Left lung (tissue), 10 donors: ENCODE data around the gene SYTL3. TPM values are rescaled to one million over a fixed set of nuclear protein-coding genes. Genes with fewer than 3 reads are reported as not detected.

Experiments used
- ATAC-seq: fragments of 200-7000 bp; cut with Tn5 transposase; one replicate; pipeline ENCODE4 v1.9.1; 2020; ENCODE audit warnings: moderate library complexity
- DNase-seq, 4 donors: peaks; one replicate each; pipeline ENCODE4 v3.0.0-alpha.2; 2013 to 2020
- H3K27ac ChIP-seq, 2 donors: fragments of 200-600 bp; sonication (generic) in 1 of 2; one replicate each; pipeline versions ENCODE4 v1.5.0 to v1.8.0; 2020 to 2021
- H3K27me3 ChIP-seq, 2 donors: fragments of 200-600 bp; sonication (generic) in 1 of 2; one replicate each; pipeline versions ENCODE4 v1.5.0 to v1.8.0; 2020 to 2021
- H3K36me3 ChIP-seq, 2 donors: fragments of 200-600 bp; sonication (generic) in 1 of 2; one replicate each; pipeline versions ENCODE4 v1.5.0 to v1.8.0; 2020 to 2021
- H3K4me1 ChIP-seq, 2 donors: fragments of 200-600 bp; one replicate each; pipeline ENCODE4 v1.8.0; 2021
- H3K4me3 ChIP-seq, 2 donors: fragments of 200-600 bp; sonication (generic) in 1 of 2; one replicate each; pipeline versions ENCODE4 v1.5.0 to v1.8.0; 2020 to 2021; ENCODE audit warnings: mild to moderate bottlenecking in 1 of 2
- H3K9me3 ChIP-seq, 2 donors: fragments of 200-600 bp; sonication (generic) in 1 of 2; one replicate each; pipeline versions ENCODE4 v1.5.0 to v1.8.0; 2020 to 2021
- CTCF ChIP-seq, 2 donors: fragments of 200-600 bp; sonication (generic) in 1 of 2; IDR thresholded peaks; one replicate each; pipeline versions ENCODE4 v1.5.0 to v1.8.0; 2021; ENCODE audit warnings: antibody characterized with exemption in 2 of 2
- intact Hi-C, 2 donors: fragments of 100-400 bp; cut with DNase I; formaldehyde crosslinking; loops; one replicate each; pipeline versions ENCODE4 v1.11.2 to v1.14.2; 2022
- polyA plus RNA-seq, 6 donors: library from polyadenylated mRNA; unstranded; fragments of 120-200 nt; gene quantifications; one replicate each; pipeline ENCODE4 v1.2.1, GENCODE V29; 2013; ENCODE audit not compliant: insufficient read length in 6 of 6
- total RNA-seq, 2 donors: library from RNA; stranded (reverse); fragmentation: NEBNext Ultra II Directional; extraction: Animal tissue kit (Norgen Biotek cat#: 25700); gene quantifications; one replicate each; pipeline ENCODE4 v1.2.1, GENCODE V29; 2021
- donor health status: DM: no; HTN: yes; CAD: no.
- donor health status: DM: no; HTN: no; CAD: no.

Gene SYTL3
- total and polyA plus RNA-seq, 8 donors: 6.5 to 10.3 (median 8.3) TPM

- Histone ChIP-seq H3K4me1 (no peaks in the 10 kb centered on the region), H3K27ac (no peak overlapping the region), H3K4me3 (no peak overlapping the region), H3K9me3 (no peaks in the 10 kb centered on the region), H3K36me3 (peaks cover 0 to 18% of the 10 kb centered on the region in 2 donors), H3K27me3 (no peaks in the 10 kb centered on the region)
- ATAC-seq: no peak
- intact Hi-C loops: no loop called here
- no peak for DNase-seq
- no peak for TF ChIP-seq CTCF (IDR thresholded peaks at IDR 0.05)
Observed at GRCh38 chr6:158758451-158758860, 108.6 kb downstream of the SYTL3 start.

GRCh38 chr6:158758941-158759479 lies 109.2 kb downstream of the SYTL3 start:
- intact Hi-C loops: no loop called here
- Histone ChIP-seq H3K9me3 (no peaks in the 10 kb centered on the region), H3K36me3 (peaks cover 0 to 24% of the 10 kb centered on the region in 2 donors), H3K4me1 (no peaks in the 10 kb centered on the region), H3K27ac (no peak overlapping the region), H3K4me3 (no peak overlapping the region), H3K27me3 (no peaks in the 10 kb centered on the region)
- DNase-seq (no peak), ATAC-seq (no peak)
- no peak for TF ChIP-seq CTCF (IDR thresholded peaks at IDR 0.05)

- DNase-seq: no peak
- no peak for ATAC-seq
- no peak for TF ChIP-seq CTCF (IDR thresholded peaks at IDR 0.05)
- Histone ChIP-seq H3K36me3 (peaks cover 0 to 35% of the 10 kb centered on the region in 2 donors), H3K27me3 (no peaks in the 10 kb centered on the region), H3K4me1 (no peaks in the 10 kb centered on the region), H3K4me3 (no peak overlapping the region), H3K9me3 (no peaks in the 10 kb centered on the region), H3K27ac (no peak overlapping the region)
- intact Hi-C loops: no loop called here
Observed at GRCh38 chr6:158759966-158760617, 110.2 kb downstream of the SYTL3 start.

GRCh38 chr6:158760618-158761250 lies 110.9 kb downstream of the SYTL3 start:
- peaks cover 0 to 41% of the 10 kb centered on the region in 2 donors for H3K36me3 ChIP-seq
- no peaks in the 10 kb centered on the region for H3K9me3 ChIP-seq
- H3K4me1 ChIP-seq: no peaks in the 10 kb centered on the region
- no peaks in the 10 kb centered on the region for H3K27me3 ChIP-seq
- intact Hi-C loops: no loop called here
- H3K4me3 ChIP-seq: no peak overlapping the region
- DNase-seq (no peak), ATAC-seq (no peak)
- H3K27ac ChIP-seq: no peak overlapping the region
- no peak for TF ChIP-seq CTCF (IDR thresholded peaks at IDR 0.05)

GRCh38 chr6:158761746-158762145 lies 111.9 kb downstream of the SYTL3 start:
- Histone ChIP-seq H3K27ac (no peak overlapping the region), H3K4me3 (no peak overlapping the region), H3K4me1 (no peaks in the 10 kb centered on the region), H3K9me3 (no peaks in the 10 kb centered on the region), H3K27me3 (no peaks in the 10 kb centered on the region), H3K36me3 (peaks cover 0 to 51% of the 10 kb centered on the region in 2 donors)
- intact Hi-C loops: no loop called here
- no peak for TF ChIP-seq CTCF (IDR thresholded peaks at IDR 0.05)
- DNase-seq (no peak), ATAC-seq (no peak)
